HG02852 (cell line): ENCODE data around the gene OAS1.

ENCODE experiments used
- ATAC-seq: cut with Tn5 transposase; IDR thresholded peaks from one replicate; pipeline ENCODE4 v1.9.1; 2021; ENCODE audit warnings: mild to moderate bottlenecking, moderate library complexity; ENCODE audit not compliant: unreplicated experiment

The OAS1 gene

GRCh38 chr12:112963227-112963861 lies 56.6 kb downstream of the OAS1 start:
- no peak for ATAC-seq

GRCh38 chr12:112964067-112964670 lies 57.4 kb downstream of the OAS1 start:
- no peak for ATAC-seq

- no peak for ATAC-seq
Observed at GRCh38 chr12:112964915-112965314, 58.2 kb downstream of the OAS1 start.

- ATAC-seq, result no peak
Observed at GRCh38 chr12:112965643-112966042, 58.9 kb downstream of the OAS1 start.

- no peak for ATAC-seq
Observed at GRCh38 chr12:112967306-112967705, 60.5 kb downstream of the OAS1 start.

- no peak for ATAC-seq
Observed at GRCh38 chr12:112967858-112968257, 61.1 kb downstream of the OAS1 start.
